Stimulated activated CD8-positive, alpha-beta memory T cell treated with anti-CD3 and anti-CD28 coated beads, Interleukin-15, amount 100 ng/mL, for 48 hours (primary cell): ENCODE data around the gene GRXCR2.
"Not testable (repeated sequence)": the region's sequence is repeated elsewhere in the genome, so short reads cannot be mapped to it uniquely, and the experiment has no call there.

Experiments used
- DNase-seq, 2 donors: peaks; one replicate each; pipeline ENCODE4 v3.0.0-alpha.2; 2020; ENCODE audit warnings: low read depth in 2 of 2

Gene GRXCR2

GRCh38 chr5:145887217-145887616, 14.4 kb upstream of the GRXCR2 start:
- DNase-seq: no peak

- no peak for DNase-seq
These were observed 2.0 kb upstream of the GRXCR2 start for GRCh38 chr5:145874765-145875164.

GRCh38 chr5:145872486-145872885, 328 bp downstream of the GRXCR2 start:
- DNase-seq: no peak

- DNase-seq: no peak
These were observed 3.1 kb downstream of the GRXCR2 start for GRCh38 chr5:145869753-145870152.

- no peak for DNase-seq
These were observed 5.0 kb downstream of the GRXCR2 start for GRCh38 chr5:145867806-145868205.

- not testable (repeated sequence) for DNase-seq
These were observed 8.4 kb downstream of the GRXCR2 start for GRCh38 chr5:145864432-145864831.

GRCh38 chr5:145863003-145863402, 9.8 kb downstream of the GRXCR2 start:
- no peak for DNase-seq

GRCh38 chr5:145859897-145860296, 12.9 kb downstream of the GRXCR2 start:
- DNase-seq: no peak

GRCh38 chr5:145859453-145859852, 13.4 kb downstream of the GRXCR2 start:
- no peak for DNase-seq

GRCh38 chr5:145858959-145859358, 13.9 kb downstream of the GRXCR2 start:
- DNase-seq: no peak

GRCh38 chr5:145856285-145856818, 16.5 kb downstream of the GRXCR2 start:
- DNase-seq: peak in 1 of 2 donors; percentile 21

GRCh38 chr5:145855763-145856267, 17.0 kb downstream of the GRXCR2 start:
- DNase-seq: no peak

- DNase-seq: no peak
These were observed 18.1 kb downstream of the GRXCR2 start for GRCh38 chr5:145854651-145855258.

- DNase-seq: no peak
These were observed 18.9 kb downstream of the GRXCR2 start for GRCh38 chr5:145853781-145854376.

GRCh38 chr5:145852990-145853389, 19.8 kb downstream of the GRXCR2 start:
- DNase-seq: no peak

- no peak for DNase-seq
These were observed 24.0 kb downstream of the GRXCR2 start for GRCh38 chr5:145848854-145849253.

GRCh38 chr5:145847499-145848497, 25.0 kb downstream of the GRXCR2 start:
- no peak for DNase-seq

- no peak for DNase-seq
These were observed 26.7 kb downstream of the GRXCR2 start for GRCh38 chr5:145846081-145846480.

GRCh38 chr5:145841299-145841698, 31.5 kb downstream of the GRXCR2 start:
- DNase-seq: no peak

GRCh38 chr5:145840458-145841132, 32.2 kb downstream of the GRXCR2 start:
- no peak for DNase-seq

- DNase-seq: no peak
These were observed 34.5 kb downstream of the GRXCR2 start for GRCh38 chr5:145838276-145838675.
